IgD-negative memory B cell (primary cell): Measurements from ENCODE around the gene NIF3L1. TPM values are rescaled to one million over a fixed set of nuclear protein-coding genes. Genes with fewer than 3 reads are reported as not detected.
"Not testable (repeated sequence)": the region's sequence is repeated elsewhere in the genome, so short reads cannot be mapped to it uniquely, and the experiment has no call there.

ENCODE experiments used
- H3K27ac Mint-ChIP-seq, 3 donors: one replicate each; pipeline ENCODE4 v1.8.0; 2020 to 2022; ENCODE audit warnings: mild to moderate bottlenecking in 3 of 3, mixed read lengths in 3 of 3, moderate library complexity in 1 of 3
- H3K27me3 Mint-ChIP-seq: one replicate; pipeline ENCODE4 v1.8.0; 2021; ENCODE audit warnings: mixed read lengths
- H3K36me3 Mint-ChIP-seq: one replicate; pipeline ENCODE4 v1.8.0; 2020; ENCODE audit warnings: mild to moderate bottlenecking, mixed read lengths
- H3K4me1 Mint-ChIP-seq, 3 donors: one replicate each; pipeline ENCODE4 v1.8.0; 2020 to 2022; ENCODE audit warnings: mixed read lengths in 3 of 3, mild to moderate bottlenecking in 1 of 3
- H3K4me3 Mint-ChIP-seq, 4 donors: one replicate each; pipeline ENCODE4 v1.8.0; 2020 to 2022; ENCODE audit warnings: mild to moderate bottlenecking in 4 of 4, mixed read lengths in 4 of 4, moderate library complexity in 3 of 4
- H3K9me3 Mint-ChIP-seq, 3 donors: one replicate each; pipeline ENCODE4 v1.8.0; 2020 to 2021; ENCODE audit warnings: mixed read lengths in 3 of 3, mild to moderate bottlenecking in 1 of 3
- polyA plus RNA-seq: library from polyadenylated mRNA; unstranded; fragments of 300-500 nt; fragmentation: Illumina TruSeq; gene quantifications from one replicate; pipeline ENCODE4 v1.2.3, GENCODE V29; 2021

Gene NIF3L1
- polyA plus RNA-seq, 1 donor from 2014 or later: 16.4 TPM

- Mint-ChIP-seq H3K9me3 (no peaks in the 10 kb centered on the region), H3K4me1 (peaks cover 36 to 38% (median 36%) of the 10 kb centered on the region in 3 donors), H3K4me3 (peak overlapping the region; percentile 91 to 100 (median 98)), H3K27me3 (no peaks in the 10 kb centered on the region), H3K27ac (peak overlapping the region; percentile 85 to 100 (median 98)), H3K36me3 (peaks cover 17% of the 10 kb centered on the region)
These were observed 27.5 kb upstream of the NIF3L1 start for GRCh38 chr2:200861617-200862155.

- no peaks in the 10 kb centered on the region for H3K27me3 Mint-ChIP-seq
- no peaks in the 10 kb centered on the region for H3K9me3 Mint-ChIP-seq
- peak overlapping the region; percentile 91 to 100 (median 98) for H3K4me3 Mint-ChIP-seq
These were observed 26.6 kb upstream of the NIF3L1 start for GRCh38 chr2:200862532-200863000.

DNA sequence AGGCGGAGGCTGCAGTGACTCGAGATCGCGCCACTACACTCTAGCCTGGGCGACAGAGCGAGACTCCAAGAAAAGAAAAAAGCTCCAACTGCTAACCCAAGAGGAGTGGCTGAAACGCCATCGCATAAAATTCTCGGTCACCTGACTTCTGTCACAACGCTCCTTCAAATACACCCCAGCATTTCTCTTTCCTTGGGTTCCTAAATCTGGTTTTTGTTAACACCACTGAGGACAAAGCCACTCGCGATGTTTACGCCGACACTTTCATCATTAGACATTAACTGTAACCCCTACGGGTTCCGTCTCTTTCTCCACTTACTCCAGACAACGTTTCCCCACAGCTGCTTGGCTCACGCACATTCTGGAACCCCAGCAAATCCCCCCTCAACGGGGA lies 25.4 kb upstream of the NIF3L1 start:
- Mint-ChIP-seq H3K27ac (peak overlapping the region; percentile 85 to 100 (median 98)), H3K4me3 (peak overlapping the region; percentile 91 to 100 (median 98)), H3K36me3 (peaks cover 14% of the 10 kb centered on the region), H3K9me3 (no peaks in the 10 kb centered on the region), H3K27me3 (no peaks in the 10 kb centered on the region), H3K4me1 (peaks cover 32 to 38% (median 36%) of the 10 kb centered on the region in 3 donors)

More at GRCh38 chr2:200862532-200863000, 26.6 kb upstream of the NIF3L1 start:
- Mint-ChIP-seq H3K36me3 (peaks cover 17% of the 10 kb centered on the region), H3K27ac (peak overlapping the region; percentile 85 to 100 (median 98)), H3K4me1 (peaks cover 36 to 40% (median 36%) of the 10 kb centered on the region in 3 donors)

- H3K9me3 Mint-ChIP-seq: no peaks in the 10 kb centered on the region
- no peaks in the 10 kb centered on the region for H3K27me3 Mint-ChIP-seq
- H3K36me3 Mint-ChIP-seq: peaks cover 10% of the 10 kb centered on the region
- H3K4me1 Mint-ChIP-seq: peaks cover 27 to 34% (median 33%) of the 10 kb centered on the region in 3 donors
- peak within 1 kb of the TSS; percentile 85 to 100 (median 98) for H3K27ac Mint-ChIP-seq
- H3K4me3 Mint-ChIP-seq: peak within 1 kb of the TSS; percentile 91 to 100 (median 98)
These were observed 24.8 kb upstream of the NIF3L1 start, which contains the start of gene CLK1 for GRCh38 chr2:200864176-200865034. TSS of gene CLK1 (minus strand) at chr2:200864658. CDS start at chr2:200861862, 2,796 bp downstream.

DNA sequence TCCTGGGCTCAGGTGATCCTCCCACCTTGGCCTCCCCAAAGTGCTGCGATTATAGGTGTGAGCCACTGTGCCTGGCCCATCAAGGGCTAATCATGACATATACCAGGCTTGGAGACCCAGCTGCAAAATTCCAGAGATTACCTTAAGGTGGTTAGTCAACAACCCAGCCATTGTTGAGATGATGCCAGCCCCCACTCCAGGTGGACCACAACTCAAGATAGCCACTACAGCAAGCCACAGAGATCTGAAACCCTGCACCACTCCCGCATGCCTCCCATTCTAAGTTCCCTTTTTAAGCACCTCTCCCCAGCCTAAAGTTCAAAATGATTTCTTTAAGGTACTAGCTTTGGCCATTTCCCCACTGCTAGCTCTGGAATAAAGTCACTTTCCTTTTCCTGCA lies 20.2 kb upstream of the NIF3L1 start:
- Mint-ChIP-seq H3K9me3 (no peaks in the 10 kb centered on the region), H3K4me1 (peaks cover 4 to 11% (median 5%) of the 10 kb centered on the region in 3 donors), H3K27ac (peak overlapping the region in 1 of 3 donors; percentile 68), H3K4me3 (peak overlapping the region in 1 of 4 donors; percentile 29), H3K36me3 (peaks cover 2% of the 10 kb centered on the region), H3K27me3 (no peaks in the 10 kb centered on the region)

DNA sequence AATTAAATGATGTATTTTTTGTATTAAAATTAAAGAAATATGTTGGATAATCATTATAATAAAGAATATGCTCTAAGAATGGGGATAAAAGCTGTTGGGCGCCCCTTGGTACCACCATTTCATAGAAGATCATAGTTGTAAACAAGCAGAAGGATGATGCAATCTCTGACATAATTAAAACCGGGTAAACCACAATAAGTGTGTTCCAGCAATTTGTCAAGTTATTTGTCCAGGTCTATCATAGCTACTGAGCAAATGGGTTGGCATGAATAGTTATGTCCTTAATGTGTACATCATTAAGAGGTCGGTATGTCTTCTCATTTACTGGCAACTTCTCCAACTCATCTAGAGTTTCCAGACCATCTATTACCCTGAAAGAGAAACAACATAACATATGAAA lies 18.0 kb upstream of the NIF3L1 start:
- peaks cover 2% of the 10 kb centered on the region for H3K36me3 Mint-ChIP-seq
- no peaks in the 10 kb centered on the region for H3K27me3 Mint-ChIP-seq
- peaks cover 0 to 4% (median 2%) of the 10 kb centered on the region in 3 donors for H3K4me1 Mint-ChIP-seq
- no peak overlapping the region for H3K4me3 Mint-ChIP-seq
- no peak overlapping the region for H3K27ac Mint-ChIP-seq
- no peaks in the 10 kb centered on the region for H3K9me3 Mint-ChIP-seq

- Mint-ChIP-seq H3K27me3 (no peaks in the 10 kb centered on the region), H3K27ac (no peak overlapping the region), H3K4me1 (peaks cover 0 to 2% (median 1%) of the 10 kb centered on the region in 3 donors), H3K9me3 (no peaks in the 10 kb centered on the region), H3K36me3 (peaks cover 2% of the 10 kb centered on the region), H3K4me3 (no peak overlapping the region)
These were observed 15.6 kb upstream of the NIF3L1 start for GRCh38 chr2:200873560-200873959.

GRCh38 chr2:200877443-200877842 lies 11.7 kb upstream of the NIF3L1 start:
- no peak overlapping the region for H3K27ac Mint-ChIP-seq
- no peaks in the 10 kb centered on the region for H3K9me3 Mint-ChIP-seq
- H3K36me3 Mint-ChIP-seq: peaks cover 3% of the 10 kb centered on the region
- H3K4me1 Mint-ChIP-seq: peaks cover 0 to 2% (median 1%) of the 10 kb centered on the region in 3 donors
- H3K27me3 Mint-ChIP-seq: no peaks in the 10 kb centered on the region
- no peak overlapping the region for H3K4me3 Mint-ChIP-seq

DNA sequence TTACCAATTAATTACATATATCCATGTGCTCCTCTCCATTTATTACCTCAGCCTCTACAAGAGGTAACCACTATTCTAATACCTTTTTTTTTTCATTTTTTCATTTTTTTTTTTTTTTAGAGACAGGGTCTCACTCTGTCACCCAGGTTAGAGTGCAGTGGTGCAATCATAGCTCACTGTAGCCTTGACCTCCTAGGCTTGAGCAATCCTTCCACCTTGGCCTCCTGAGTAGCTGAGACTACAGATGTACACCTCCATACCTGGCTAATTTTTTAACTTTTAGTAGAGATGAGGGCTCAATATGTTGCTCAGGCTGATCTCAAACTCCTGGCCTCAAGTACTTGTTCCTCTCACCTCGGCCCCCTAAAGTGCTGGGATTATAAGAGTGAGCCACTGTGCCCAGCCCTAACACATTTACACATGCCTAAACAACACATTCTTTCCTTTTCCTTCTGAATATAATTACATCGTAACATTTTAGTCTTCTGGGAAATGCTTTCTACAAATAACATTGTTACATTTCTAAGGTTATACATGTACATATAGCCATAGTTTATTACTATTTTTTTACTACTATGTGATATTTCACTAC lies 10.8 kb upstream of the NIF3L1 start:
- H3K36me3 Mint-ChIP-seq: peaks cover 3% of the 10 kb centered on the region
- H3K27ac Mint-ChIP-seq: no peak overlapping the region

DNA sequence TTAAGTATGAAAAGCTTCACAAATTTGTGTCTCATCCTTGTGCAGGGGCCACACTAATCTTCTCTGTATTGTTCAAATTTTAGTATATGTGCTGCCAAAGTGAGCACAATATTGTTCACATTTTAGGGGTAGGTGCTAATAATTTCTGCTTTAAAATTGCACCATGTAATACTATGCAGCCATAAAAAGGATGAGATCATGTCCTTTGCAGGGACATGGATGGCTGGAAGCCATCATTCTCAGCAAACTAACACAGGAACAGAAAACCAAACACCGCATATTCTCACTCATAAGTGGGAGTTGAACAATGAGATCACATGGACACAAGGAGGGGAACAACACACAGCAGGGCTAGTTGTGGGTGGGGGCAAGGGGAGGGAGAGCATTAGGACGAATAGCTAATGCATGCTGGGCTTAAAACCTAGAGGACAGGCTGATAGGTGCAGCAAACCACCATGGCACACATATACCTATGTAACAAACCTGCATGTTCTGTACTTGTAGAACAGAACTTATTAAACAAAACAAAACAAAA lies 7.4 kb upstream of the NIF3L1 start:
- H3K9me3 Mint-ChIP-seq: not testable (repeated sequence)

More for the DNA sequence above, 10.8 kb upstream of the NIF3L1 start:
- Mint-ChIP-seq H3K4me3 (no peak overlapping the region), H3K9me3 (no peaks in the 10 kb centered on the region), H3K4me1 (peaks cover 0 to 3% (median 2%) of the 10 kb centered on the region in 3 donors), H3K27me3 (no peaks in the 10 kb centered on the region)

GRCh38 chr2:200899482-200899881 lies 10.3 kb downstream of the NIF3L1 start:
- no peaks in the 10 kb centered on the region for H3K27me3 Mint-ChIP-seq
- H3K4me3 Mint-ChIP-seq: no peak overlapping the region
- H3K9me3 Mint-ChIP-seq: no peaks in the 10 kb centered on the region
- no peak overlapping the region for H3K27ac Mint-ChIP-seq
- H3K36me3 Mint-ChIP-seq: no peaks in the 10 kb centered on the region
- H3K4me1 Mint-ChIP-seq: peaks cover 4 to 6% (median 5%) of the 10 kb centered on the region in 3 donors

More for the DNA sequence above, 7.4 kb upstream of the NIF3L1 start:
- H3K36me3 Mint-ChIP-seq, H3K27me3 Mint-ChIP-seq, H3K27ac Mint-ChIP-seq, H3K4me1 Mint-ChIP-seq: not testable (repeated sequence)
- peak overlapping the region in 2 of 4 donors; percentile 21 to 74 for H3K4me3 Mint-ChIP-seq

DNA sequence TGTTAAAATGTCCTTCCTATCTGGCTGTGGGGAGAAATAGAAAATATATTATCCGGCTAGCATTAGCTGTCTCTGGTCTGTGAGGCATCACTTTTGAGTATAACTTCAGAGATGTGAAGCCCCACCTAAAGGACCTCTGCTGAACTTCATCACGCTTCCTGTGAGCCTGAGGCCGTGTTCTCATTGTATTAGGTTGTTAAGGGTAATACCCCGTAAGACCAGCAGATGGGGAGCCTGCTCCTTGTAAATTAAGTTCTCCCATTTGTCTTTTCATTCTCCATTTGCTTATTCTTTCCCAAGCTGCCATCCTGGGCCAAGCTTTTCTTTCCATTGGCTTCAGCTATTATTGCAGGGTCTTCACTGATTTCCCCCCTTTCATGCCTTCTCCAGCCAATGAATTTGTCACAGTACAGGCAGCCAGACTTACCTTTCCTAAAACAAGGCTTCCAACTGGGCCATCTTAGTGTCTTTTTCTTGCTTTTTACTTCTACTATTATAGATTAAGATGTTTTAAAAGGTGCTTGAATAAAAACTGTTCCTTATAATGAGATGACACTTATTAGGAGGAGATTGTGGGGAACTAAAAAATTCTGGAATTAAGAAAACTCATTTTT lies 12.4 kb downstream of the NIF3L1 start:
- no peaks in the 10 kb centered on the region for H3K9me3 Mint-ChIP-seq
- H3K27me3 Mint-ChIP-seq: no peaks in the 10 kb centered on the region
- H3K4me1 Mint-ChIP-seq: peaks cover 3 to 6% (median 4%) of the 10 kb centered on the region in 3 donors
- H3K27ac Mint-ChIP-seq: peak overlapping the region in 2 of 3 donors; percentile 4 to 7
- H3K36me3 Mint-ChIP-seq: peaks cover 1% of the 10 kb centered on the region
- no peak overlapping the region for H3K4me3 Mint-ChIP-seq

DNA sequence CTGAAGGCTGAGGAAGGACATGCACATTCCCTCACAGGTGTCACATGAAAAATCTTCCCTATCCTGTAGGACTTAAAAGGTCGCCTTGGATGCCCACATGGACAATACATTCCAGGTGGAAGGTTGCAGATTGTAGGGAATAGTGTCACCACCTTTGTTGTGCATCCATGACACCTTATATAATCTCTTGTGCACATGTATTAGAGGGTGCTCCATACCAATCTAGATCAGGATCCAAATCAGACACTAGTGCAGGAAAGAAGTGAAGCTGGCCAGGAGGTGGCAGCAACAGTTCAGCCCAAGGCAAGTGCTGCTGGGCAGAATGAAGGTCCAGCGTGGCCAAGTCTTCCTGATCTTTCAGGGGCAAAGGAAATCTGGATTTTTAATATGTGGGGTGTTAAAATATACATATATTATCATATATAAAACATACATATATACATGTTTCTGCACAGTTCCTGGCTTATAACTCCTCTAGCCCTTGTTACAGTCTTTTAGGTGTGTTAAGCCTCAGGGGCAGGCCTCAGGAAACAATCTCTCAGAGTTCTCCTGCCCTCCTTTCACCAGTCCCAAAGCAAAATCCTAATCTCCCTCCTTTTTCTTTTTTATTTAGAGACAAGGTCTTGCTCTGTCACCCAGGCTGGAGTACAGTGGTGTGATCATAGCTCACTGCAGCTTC lies 16.6 kb downstream of the NIF3L1 start:
- no peaks in the 10 kb centered on the region for H3K9me3 Mint-ChIP-seq
- no peaks in the 10 kb centered on the region for H3K27me3 Mint-ChIP-seq
- peaks cover 1% of the 10 kb centered on the region for H3K36me3 Mint-ChIP-seq
- no peak overlapping the region for H3K27ac Mint-ChIP-seq
- H3K4me1 Mint-ChIP-seq: peaks cover 3 to 6% (median 4%) of the 10 kb centered on the region in 3 donors
- no peak overlapping the region for H3K4me3 Mint-ChIP-seq

- H3K27ac Mint-ChIP-seq: no peak overlapping the region
- no peaks in the 10 kb centered on the region for H3K4me1 Mint-ChIP-seq
- H3K36me3 Mint-ChIP-seq: no peaks in the 10 kb centered on the region
- H3K9me3 Mint-ChIP-seq: no peaks in the 10 kb centered on the region
- no peak overlapping the region for H3K4me3 Mint-ChIP-seq
- no peaks in the 10 kb centered on the region for H3K27me3 Mint-ChIP-seq
These were observed 20.8 kb downstream of the NIF3L1 start for GRCh38 chr2:200909958-200910357.
